ENCODE measurements around the gene DDX39A.

DDX39A gene

GRCh38 chr19:14433554-14434501 is 14.7 kb upstream of the DDX39A start:
- TF ChIP-seq CTCF (IDR thresholded peaks at IDR 0.05; ENCODE audit: control insufficient read depth, extremely low read depth, insufficient read depth), result no peak
- peak overlapping the region; percentile 57 for H3K4me3 ChIP-seq (ENCODE audit: low read depth, low read length)
- DNase-seq (ENCODE audit: low read depth), result no peak

- TF ChIP-seq CTCF (IDR thresholded peaks at IDR 0.05; ENCODE audit: control insufficient read depth, extremely low read depth, insufficient read depth), result 0 out of 2 replicates have a peak, but pooled peaks have one; percentile 14
- no peak for DNase-seq (ENCODE audit: low read depth)
- H3K4me3 ChIP-seq (ENCODE audit: low read depth, low read length), result peak within 1 kb of the TSS; percentile 57
Observed at GRCh38 chr19:14432791-14433553, 13.8 kb upstream of the DDX39A start, which contains the start of gene PKN1. TSS of gene PKN1 (plus strand) at chr19:14433306. CDS start at chr19:14433522, 216 bp downstream.

- no peak for DNase-seq (ENCODE audit: low read depth)
- no peak overlapping the region for H3K4me3 ChIP-seq (ENCODE audit: low read depth, low read length)
- TF ChIP-seq CTCF (IDR thresholded peaks at IDR 0.05; ENCODE audit: control insufficient read depth, extremely low read depth, insufficient read depth), result no peak
Observed at GRCh38 chr19:14430712-14431111, 11.6 kb upstream of the DDX39A start.

GRCh38 chr19:14428882-14429416 is 9.8 kb upstream of the DDX39A start:
- H3K4me3 ChIP-seq (ENCODE audit: low read depth, low read length), result no peak overlapping the region
- TF ChIP-seq CTCF (IDR thresholded peaks at IDR 0.05; ENCODE audit: control insufficient read depth, extremely low read depth, insufficient read depth), result no peak
- no peak for DNase-seq (ENCODE audit: low read depth)

GRCh38 chr19:14427461-14427860 is 8.3 kb upstream of the DDX39A start:
- no peak for DNase-seq (ENCODE audit: low read depth)
- H3K4me3 ChIP-seq (ENCODE audit: low read depth, low read length), result no peak overlapping the region
- no peak for TF ChIP-seq CTCF (IDR thresholded peaks at IDR 0.05; ENCODE audit: control insufficient read depth, extremely low read depth, insufficient read depth)

GRCh38 chr19:14425696-14426138 is 6.6 kb upstream of the DDX39A start:
- no peak for TF ChIP-seq CTCF (IDR thresholded peaks at IDR 0.05; ENCODE audit: control insufficient read depth, extremely low read depth, insufficient read depth)
- no peak overlapping the region for H3K4me3 ChIP-seq (ENCODE audit: low read depth, low read length)
- no peak for DNase-seq (ENCODE audit: low read depth)

All from LNCaP clone FGC (cell line).